ENCODE data around the gene RBM18.
A peak's percentile ranks its signal among the peaks of the same experiment; 100 is the strongest.

Gene RBM18, protein sequence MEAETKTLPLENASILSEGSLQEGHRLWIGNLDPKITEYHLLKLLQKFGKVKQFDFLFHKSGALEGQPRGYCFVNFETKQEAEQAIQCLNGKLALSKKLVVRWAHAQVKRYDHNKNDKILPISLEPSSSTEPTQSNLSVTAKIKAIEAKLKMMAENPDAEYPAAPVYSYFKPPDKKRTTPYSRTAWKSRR

DNA sequence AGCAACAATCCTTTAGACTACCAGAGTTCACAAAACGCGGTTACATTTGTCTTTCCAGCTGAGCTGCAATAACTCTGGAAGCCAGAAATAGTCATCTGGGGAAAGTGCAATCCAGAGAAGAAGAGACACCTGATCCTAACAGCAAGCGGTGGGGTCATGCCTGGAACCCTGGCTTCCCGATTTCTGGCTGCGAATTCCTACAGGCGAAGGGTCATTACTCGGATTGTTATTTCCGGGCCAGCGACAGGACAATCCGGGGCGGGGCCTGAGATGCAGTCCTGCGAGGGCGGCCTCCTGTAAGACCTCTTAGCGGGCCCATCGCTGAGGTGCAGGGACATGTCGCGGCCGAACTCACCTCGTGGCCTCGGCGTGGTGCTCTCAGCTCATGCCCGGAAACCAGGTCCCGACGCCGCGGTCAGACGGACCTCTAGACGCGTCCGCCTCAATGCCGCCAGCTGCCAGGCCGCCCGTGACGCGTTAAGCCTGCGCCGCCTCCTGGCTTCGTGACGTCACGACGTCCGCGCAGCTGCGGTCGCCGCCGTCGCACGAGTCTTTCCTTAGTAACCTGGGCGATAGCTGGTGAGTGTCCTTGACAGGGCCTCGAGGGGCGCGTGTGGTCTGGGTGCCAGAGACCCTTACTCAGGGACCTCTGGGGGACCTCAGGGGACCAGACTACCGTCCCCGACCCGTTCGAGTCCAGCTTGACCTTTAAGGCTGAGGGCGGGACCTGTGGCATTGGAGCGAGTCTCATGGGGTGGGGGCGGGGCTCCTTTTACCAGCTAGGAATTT lies at the start of gene RBM18, which contains the start of gene MRRF:
TSS of gene RBM18 (minus strand) at position 481 of the 789 bp plus-strand sequence. CDS start 3,348 bp downstream, outside the sequence.
TSS of gene MRRF (plus strand) at position 523 of the 789 bp plus-strand sequence. CDS start 6,010 bp downstream, outside the sequence.
- peak; percentile 87 for DNase-seq

DNA sequence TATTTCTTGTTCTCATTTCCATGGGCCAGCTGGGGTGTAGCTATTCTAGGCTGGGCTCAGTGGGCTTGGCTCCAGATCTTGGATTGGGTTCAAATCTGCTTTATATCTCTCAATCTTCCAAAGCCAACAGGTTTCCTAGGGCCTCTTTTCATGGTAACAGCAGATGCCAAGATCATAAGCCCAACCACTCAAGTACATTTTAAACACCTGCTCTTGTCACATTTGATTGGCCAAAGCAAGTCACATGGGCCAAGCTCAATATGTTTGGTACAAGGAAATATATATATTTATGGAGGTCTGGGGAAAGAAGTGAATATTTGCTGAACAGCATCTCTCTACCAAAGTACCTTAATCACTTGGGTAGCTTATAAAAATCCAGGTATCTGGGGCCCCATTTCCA lies 49.5 kb upstream of the RBM18 start:
- DNase-seq = no peak

DNA sequence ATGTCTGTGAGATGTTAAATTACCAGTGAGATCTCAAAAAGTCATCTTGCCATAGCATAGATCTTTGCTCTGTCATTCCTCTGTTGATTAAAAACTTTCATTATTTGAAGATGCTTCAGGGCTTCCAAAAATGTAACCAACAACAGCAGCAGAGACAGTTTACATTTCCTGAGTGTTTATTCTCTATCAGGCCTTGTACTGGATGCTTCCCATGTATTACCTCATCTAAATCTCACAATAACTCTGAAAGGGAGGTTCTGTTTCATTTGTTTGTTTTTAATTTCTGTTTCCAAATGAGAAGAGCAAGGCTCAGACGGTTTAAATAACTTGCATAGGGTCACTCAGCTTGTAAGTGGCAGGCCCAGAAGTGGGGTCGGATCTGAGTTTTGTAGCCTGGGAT lies 45.2 kb upstream of the RBM18 start:
- DNase-seq = no peak

DNA sequence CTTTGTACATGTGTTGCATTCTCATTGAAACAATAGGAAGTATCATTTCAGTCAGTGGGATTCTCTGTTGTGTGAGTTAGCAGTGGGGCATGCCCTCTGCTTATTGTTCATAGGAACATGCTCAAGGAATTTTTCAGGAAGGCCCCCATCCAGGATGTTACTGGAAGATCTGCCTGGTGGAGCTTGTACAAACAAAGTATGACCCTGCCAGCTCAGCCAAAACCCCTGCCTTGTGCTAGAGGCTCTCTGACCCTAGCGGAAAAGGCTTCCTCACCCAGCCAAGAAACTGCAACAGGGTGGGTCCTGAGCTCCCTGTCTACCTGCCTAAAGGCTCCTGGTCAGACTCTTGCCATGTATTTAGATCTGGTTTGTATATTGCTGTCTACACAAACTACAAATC lies 43.3 kb upstream of the RBM18 start:
- DNase-seq = no peak

DNA sequence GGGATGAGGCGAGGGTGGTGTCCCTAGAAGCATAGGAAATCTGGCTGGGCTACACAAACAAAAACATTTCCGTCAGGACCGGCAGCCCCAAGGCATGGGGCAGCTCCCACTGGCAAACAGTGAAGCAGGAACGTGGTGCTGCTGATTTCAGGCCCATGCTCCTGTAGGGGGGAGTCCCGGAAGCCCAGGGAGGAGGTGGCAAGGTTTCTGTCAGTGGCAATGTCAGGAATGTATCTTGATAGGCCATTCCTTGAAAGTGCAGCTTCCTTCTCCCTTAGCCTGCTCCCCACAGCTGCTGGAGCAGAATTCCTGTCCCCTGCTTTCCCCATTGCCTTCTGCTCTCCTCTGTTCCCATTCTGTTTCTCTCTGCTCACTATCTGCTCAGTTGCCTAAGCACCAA lies 42.4 kb upstream of the RBM18 start:
- DNase-seq = no peak

DNA sequence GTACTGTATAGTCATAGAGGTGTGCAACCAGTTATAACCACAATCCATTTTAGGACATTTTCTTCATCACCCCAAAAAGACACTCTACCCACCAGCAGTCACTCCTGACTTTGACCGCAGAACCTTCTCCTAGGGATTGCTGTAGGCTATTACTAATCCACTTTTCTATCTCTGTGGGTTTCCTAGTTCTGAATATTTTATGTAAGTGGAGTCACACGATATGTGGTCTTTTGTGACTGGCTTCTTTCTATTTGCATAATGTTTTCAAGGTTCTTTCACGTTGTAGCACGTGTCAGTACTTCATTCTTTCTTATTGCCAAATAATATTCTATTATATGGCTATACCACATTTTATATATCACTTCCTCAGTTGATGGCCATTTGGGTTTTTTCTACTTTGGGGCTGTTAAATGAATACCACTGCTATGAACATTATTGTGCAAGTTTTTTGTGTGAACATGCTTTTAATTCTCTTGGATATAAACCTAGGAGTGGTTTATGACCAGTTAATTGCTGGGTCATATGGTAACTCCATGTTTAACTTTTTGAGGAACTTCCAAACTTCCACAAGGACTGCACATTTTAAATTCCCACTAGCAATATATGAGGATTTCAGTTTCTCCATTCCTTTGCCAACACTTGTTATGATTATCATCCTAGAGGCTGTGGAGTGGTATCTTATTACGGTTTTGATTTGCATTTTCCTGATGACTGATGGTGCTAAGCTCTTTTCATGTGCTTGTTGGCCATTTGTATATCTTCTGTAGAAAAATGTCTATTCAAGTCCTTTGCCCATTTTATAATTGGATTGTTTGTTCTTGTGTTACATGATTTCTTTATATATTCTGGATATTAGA lies 37.8 kb upstream of the RBM18 start:
- DNase-seq = no peak

DNA sequence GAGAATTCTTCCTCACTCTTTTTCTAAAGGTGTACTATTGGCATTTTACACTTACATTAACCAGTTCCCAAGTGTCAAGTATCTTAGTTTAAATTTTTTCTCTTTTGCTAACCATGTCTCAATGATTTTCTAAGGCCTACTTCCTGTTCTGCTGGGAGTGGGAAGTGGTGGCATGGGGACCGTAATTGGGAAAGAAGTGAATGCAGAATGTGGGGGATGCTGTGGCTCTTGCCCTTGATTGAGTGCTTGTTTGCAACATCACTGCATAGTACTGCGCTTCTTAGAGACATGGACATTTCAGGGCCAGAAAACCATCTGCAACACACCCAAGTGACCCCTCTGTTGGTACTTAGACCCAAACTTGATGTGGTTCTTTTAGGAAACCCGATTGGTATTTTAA lies 32.9 kb upstream of the RBM18 start:
- DNase-seq = no peak

DNA sequence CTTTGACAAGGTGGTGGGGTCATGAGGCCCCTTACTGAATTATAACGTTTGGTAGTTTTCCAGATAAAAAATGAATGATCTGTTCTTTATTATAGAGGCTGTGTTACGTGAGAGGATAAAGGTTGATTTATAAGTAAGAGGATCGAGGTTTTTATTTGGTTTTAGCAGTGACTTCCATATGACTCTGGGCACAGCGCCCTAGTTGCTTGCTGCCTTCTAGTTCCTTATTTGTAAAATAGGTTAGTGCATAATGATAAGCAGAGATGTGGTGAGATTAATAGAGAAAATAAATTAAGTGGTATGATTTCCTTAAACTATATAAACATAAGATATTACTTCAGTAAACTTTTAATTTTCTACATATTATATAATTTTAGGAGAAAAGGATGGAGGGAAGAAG lies 29.9 kb upstream of the RBM18 start:
- no peak for DNase-seq

DNA sequence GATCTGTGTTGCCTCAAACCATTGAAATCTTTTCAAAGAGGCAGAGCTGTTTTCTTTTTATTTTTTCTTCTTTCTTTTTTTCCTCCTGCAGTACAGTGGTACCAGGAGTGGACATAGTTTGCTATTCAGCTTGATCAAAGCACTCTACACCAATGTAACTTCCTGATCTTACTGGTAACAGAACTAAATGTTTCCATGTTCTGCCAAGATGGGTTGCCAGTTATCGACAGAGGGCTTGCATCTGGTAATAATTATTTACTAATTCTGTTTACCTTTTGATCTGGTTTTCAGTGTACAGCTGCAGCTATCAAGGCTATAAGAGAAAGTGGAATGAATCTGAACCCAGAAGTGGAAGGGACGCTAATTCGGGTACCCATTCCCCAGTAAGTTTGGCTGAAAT lies 26.8 kb upstream of the RBM18 start:
- no peak for DNase-seq

DNA sequence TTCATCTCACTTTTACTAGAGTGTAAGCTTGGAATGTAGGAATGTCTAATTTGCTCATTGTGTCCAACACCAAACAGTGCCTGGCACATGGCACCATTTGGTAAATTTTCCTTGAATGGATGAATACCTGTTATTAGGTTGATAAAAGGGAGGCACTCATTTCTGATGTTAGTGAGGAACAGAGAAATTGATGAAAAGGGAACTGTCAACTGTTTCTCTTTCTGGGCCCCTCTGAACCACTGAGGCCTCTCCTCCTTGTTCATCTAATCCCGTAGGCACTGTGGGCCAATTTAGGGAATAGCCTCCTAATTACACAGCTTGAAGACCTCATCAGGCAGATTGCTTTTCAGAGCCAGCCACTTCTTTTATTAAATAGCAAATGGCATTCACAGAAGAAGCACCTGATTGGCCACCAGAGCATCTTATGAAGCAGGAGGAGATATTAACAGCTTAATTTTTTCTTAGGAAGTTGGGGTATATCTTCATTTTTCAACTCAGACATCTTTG lies 22.6 kb upstream of the RBM18 start:
- no peak for DNase-seq

DNA sequence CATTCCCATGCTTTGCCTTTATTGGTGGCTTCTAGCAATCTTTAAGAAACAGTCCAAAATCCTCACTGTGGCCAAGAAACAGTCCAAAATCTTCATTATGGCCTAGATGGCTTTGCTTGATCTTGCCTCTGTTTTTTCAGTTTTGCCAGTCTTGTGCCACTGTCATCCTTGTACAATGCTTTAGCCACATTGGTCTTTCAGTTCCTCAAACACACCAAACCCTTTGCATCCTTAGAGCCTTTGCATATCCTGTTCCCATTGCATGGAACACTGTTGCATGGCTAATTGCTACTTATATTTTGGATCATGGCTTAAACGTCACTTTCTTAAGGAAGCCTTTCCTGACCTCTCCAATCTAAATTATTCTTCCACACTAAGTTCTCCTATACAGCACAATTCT lies 22.1 kb upstream of the RBM18 start:
- DNase-seq = no peak

DNA sequence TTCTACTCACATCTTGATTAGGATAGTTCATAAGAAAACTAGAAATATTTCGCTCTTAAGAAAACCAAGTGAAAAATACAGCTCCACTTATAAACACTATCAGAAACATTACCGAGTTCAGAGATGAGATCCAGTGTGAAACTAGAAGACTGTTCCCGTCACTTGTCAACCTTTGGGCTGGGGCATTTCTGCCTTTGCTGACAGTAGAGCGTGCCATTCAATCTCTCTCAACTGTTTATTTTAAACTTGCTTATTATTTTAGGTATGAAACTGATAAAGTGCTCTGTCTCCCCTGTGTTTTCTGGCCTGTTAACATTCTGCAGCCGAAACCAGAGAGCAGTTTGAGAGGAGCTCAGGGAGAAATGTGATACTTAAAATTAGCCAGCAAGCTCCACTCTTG lies 16.7 kb upstream of the RBM18 start:
- DNase-seq = no peak

DNA sequence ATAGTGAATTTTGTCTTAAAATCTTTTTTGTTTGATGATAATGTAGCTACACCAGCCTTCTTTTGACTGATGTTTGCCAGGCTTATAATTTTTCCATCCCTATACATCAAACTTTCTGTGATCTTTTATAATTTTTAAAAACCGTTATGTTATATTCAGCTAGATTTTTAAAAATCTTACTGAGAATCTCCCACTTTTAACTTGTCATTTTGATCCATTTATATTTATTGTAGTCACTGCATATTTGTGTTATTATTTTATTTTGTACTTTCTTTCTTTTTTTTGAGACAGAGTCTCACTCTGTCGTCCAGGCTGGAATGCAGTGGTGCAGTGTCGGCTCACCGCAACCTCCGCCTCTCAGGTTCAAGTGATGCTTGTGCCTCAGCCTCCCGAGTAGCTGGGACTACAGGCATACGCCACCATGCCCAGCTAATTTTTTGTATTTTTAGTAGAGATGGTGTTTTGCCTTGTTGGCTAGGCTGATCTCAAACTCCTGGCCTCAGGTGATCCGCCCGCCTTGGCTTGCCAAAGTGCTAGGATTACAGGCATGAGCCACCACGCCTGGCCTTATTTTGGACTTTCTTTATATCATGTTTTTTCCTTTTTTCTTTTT lies 12.8 kb upstream of the RBM18 start:
- no peak for DNase-seq

DNA sequence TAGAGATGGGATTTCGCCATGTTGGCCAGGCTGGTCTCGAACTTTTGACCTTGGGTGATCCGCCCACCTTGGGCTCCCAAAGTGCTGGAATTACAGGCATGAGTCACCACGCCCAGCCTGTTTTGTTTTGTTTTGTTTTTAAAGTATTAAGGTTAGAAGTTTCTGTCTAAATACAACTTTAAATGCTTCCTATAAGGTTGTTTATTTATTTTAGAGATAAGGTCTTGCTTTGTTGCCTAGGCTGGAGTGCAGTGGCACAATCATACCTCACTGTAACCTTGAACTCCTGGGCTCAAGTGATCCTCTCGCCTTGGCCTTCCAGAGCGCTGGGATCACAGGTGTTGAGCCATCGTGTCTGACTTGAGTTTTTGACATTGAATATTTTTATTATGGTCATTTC lies 11.5 kb upstream of the RBM18 start:
- DNase-seq = no peak

DNA sequence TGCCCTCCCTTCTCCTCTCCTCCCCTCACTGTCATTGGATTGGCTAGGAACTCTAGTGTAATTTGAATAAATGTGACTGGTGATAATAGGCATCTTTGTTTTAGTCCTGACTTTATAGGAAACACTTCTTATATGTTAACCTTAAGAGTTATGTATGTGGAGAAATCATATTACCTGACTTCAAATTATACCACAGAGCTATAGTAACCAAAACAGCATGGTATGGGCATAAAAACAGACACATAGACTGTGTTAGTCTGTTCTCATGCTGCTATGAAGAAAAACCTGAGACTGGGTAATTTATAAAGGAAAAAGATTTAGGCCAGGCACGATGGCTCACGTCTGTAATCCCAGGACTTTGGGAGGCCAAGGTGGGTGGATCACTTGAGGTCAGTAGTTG lies 9.4 kb upstream of the RBM18 start:
- no peak for DNase-seq

DNA sequence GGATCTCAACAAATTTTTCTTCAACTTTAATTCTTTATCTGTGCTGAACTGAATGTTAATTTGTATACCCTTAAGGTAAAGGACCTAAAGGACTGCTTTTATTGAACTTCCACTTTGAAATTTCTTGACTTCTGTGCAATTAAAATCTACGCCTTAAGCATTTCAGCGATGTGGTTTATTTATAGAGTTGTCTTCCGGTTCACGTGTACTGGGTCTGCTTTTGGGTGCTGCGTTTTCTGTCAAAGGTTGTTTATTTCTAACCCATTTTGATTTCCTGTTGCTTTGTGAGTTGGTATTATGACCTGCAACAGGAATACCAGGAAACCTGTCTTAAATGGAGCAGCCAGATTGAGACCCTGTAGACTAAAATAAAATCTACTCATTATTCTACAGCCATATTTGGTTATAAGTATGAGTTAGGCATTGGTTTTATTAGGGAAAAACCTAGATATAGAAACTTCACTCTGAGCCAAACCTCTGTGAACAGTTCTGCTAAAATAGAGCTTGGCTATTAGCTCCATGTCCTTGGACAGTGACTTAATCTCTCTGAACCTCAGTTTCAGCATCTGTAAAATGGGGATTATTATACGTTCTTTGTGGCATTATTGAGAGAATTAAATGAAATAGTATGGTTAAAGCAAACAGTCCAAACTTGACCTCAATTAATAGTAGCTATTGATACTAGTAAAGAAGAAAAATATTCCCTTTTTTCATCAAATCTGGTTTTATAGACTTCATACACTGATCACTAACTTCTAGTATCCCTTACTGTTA lies 3.6 kb upstream of the RBM18 start:
- DNase-seq = no peak

DNA sequence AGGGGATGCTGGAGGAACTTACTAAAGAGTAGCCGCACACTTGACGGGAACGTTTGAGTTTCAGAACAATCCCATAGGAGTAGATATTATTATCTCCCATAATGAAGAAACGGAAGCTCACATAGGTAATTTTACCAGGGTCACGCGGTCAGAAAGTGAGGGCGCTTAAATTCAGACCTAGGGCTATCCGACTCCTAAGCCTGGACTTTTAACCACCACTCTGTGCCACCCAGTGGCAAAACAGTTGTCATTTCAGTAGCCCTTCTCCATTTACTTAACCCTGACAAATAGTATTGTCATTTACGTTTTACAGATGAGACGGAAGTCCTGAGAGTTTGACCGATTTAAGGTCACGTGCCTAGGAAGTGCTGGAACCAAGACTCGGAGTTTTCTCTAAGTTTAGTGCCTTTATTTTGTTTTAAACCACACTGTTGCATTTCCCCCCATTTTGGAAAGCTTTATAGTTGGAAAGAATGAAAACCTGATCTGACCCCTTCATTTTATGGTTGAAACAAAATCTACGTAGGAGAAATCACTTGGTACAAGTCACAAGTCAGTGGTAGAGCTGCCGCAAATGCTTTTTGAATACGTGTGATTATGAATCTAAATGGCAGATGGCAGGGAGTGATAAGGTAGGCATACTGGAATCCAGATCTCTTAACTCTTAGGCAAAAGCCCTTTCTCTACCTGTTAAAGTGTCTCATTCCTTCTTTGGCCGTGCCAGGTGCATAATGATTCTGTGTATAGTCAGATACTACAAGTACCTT lies 692 bp upstream of the RBM18 start:
- peak; percentile 16 for DNase-seq

DNA sequence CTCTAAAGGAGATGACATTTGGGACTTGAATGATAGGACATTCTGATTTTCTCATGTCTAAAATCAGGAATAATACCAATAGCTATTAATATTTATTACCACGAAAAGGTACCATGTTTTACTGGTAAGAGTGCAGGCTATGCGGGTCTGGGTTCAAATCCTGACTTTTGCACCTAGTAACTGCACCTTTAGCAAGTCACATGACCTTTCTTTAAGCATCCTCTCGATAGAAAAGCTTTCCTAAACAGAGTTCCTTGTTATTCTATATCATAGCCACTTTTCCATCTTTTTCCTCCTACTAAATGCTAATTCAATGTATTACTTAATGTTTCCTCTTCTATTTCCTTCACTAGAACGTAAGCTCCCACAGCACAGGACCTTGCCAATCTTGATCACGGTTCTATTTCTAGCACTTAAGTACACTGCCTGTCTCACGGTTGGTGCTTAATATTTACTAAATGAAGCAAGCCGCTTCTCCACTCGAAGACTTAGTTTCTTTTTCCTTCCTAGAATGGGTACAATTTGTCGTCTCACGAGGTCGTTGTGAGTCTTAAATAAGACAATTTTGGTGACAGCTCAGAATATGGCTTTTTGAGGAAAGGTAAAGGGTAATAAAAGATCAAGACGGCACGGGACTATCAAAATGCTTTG lies 816 bp downstream of the RBM18 start:
- DNase-seq = no peak

DNA sequence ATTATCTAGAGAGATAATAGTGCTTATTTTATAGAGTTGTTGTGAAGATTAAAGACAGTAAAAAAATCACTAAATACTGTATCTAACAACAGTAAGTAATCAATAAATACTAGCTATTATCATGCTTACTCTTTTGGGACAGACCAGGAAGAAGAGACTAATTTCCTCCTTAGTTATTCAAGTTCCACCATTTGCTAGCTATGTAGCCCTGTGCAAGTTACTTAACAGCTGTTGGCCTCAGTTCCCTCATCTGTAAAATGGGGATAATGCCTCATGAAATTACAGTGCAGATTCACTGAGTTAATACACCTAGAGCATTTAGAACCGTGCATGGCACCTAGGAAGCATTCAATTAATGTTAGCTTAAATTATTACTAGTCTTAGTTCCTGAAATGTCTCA lies 2.6 kb downstream of the RBM18 start:
- no peak for DNase-seq

DNA sequence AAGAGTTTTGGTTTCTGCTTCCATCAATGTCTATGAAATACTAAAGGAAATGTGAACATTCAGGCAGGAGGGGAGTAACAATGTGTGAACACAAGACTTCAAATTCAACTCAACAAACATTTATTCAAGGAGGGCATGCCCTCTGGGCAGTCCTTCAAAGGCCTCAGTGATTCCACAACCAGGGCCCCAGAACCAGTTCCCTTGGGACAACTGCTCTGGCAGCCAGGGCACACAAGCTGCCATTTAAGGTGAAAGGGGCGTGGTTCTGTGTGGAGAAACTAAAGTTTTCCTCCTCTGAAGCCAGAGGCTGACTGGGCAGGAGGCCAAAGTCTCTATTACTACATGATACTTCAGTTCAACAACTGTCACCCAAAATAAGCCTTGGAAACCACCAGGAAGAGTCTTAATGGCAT lies 3.2 kb downstream of the RBM18 start:
- DNase-seq = no peak

DNA sequence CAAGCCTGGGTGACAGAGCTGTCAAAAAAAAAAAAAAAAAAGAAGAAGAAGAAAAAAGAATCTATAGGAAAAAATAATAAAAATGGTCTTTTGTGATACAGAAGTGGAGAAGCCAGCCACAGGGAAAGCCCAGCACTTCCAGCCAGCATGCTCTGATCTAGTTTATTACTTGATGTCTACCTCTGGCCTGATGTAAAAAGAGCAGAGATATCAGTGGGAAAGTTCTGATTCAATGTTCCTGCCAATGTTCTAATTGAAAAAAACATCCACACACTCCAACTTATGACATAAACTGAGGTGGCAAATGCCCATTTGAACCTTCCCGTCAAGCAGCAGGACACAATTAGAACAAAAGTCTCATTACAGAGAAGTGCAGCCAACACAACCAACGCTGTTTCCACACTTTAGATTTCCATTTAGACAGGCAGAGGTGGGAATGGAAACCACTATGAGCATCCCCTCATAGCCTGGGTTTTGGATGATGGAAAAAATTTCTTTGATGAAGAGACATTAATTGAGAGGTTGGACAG lies 5.7 kb downstream of the RBM18 start:
- DNase-seq = no peak
